Measurements from ENCODE around the gene RPL18.

Gene RPL18

GRCh38 chr19:48573163-48573505, 45.8 kb downstream of the RPL18 start:
- DNase-seq, result no peak

DNA sequence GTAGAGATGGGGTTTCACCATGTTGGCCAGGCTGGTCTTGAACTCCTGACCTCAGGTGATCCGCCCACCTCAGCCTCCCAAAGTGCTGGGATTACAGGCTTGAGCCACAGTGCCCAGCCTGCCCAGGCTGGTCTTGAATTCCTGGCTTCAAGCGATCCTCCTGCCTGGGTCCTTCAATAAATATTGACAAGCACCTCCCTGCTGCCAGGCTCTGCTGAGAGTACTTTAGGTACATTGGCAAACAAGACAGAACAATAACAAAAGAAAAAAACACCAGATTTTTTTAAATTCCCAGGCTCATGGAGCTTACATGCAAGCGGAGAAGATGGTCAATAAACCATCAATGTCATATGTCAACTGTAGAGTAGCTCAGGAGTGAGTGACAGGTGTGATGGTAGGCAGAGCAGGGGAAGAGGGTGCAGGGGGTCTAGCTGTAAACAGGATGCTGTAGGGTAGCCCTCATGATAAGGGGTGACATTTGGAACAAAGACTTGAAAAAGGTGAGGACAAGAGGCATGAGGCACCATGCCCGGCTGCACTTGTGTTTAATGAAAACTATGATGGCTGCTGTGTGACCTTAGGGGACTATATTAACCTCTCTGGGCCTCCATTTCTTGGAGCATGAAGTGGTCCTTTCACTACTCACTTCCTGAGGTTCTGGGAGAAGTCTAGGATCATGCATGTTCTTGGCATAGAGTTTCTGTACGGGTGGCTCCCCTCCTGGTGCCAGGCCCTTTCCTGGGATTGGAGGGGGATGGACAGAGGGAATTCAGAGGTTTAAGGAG, 47.4 kb downstream of the RPL18 start:
- DNase-seq, result no peak

DNA sequence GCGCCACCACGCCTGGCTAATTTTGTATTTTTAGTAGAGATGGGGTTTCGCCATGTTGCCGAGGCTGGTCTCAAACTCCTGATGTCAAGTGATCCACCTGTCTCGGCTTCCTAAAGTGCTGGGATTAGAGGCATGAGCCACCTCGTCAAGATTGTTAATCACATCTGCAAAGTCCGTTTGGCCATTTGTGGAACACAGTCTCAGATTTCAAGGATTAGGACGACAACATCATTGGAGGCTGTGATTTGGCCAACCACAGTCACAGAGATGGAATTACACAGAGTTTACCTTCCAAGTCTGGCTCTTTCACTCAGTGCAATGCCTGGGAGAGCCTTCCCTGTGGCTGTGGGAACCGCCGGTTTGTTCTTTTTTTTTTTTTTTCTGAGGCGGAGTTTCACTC, 49.2 kb downstream of the RPL18 start:
- no peak for DNase-seq

DNA sequence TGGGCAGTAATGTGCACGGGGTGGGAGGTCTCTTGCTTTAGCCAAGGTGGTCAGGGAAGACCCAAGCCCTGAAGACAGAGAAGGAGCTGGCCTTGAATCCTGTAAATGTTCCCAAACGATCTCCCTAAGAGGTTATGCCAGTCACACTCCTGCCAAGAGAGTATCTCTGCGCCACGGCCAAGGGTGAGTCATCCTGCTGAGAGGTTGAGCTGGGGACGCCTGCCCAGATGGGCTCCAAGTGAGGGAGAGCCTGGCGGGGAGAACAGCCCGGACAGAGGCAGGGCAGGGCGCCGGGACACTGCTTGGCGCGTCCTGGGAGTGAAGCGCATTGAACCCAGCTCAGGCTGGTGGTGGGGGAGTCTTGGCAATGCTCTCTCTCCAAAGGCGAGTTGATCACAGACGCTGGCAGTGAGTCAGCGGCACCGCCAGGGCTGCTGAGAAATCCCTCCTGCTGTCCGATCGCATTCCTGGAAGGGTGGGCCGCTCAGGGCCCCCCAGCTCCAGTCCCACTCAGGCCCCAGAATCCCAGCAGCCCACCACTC, 50.6 kb downstream of the RPL18 start:
- DNase-seq, result peak; percentile 56

Data from hematopoietic multipotent progenitor cell treated with erythropoietin and hydrocortisone succinate and interleukin-3 and kit ligand, for 8 days (in vitro differentiated cells).